ENCODE data around the gene CDH20. TPM values are rescaled to one million over a fixed set of nuclear protein-coding genes. Genes with fewer than 3 reads are reported as not detected.

CDH20 gene
- total RNA-seq, 1 experiment from 2014 or later, result not detected

- Histone ChIP-seq H3K36me3 (ENCODE audit: low read depth, low read length) (no peaks in the 10 kb centered on the region), H3K4me1 (ENCODE audit: insufficient read depth, low read length) (no peaks in the 10 kb centered on the region), H4K20me1 (ENCODE audit: low read length) (no peaks in the 10 kb centered on the region), H3K9ac (ENCODE audit: low read length) (no peak overlapping the region), H3K27me3 (ENCODE audit: low read length) (no peaks in the 10 kb centered on the region), H3F3A (ENCODE audit: low read length, unreplicated experiment) (no peaks in the 10 kb centered on the region), H3K9me3 (ENCODE audit: low read length) (no peaks in the 10 kb centered on the region), H3K79me2 (ENCODE audit: low read length) (no peaks in the 10 kb centered on the region), H3K9me2 (replicated peaks; ENCODE audit: low read length) (no peaks in the 10 kb centered on the region), H3K4me2 (ENCODE audit: low read length) (no peak overlapping the region), H3K4me3 (ENCODE audit: low read length) (no peak overlapping the region), H2AFZ (ENCODE audit: low read length) (no peak overlapping the region), H3K27ac (ENCODE audit: low read length) (no peak overlapping the region)
- POLR2A ChIA-PET (ENCODE audit: unreplicated experiment), result no interaction called here
- BruUV-seq (replicated peaks), result no TSS peak
- ATAC-seq (no peak), DNase-seq (no peak)
- CTCF ChIA-PET, result no interaction called here
- intact Hi-C loops (cut with micrococcal nuclease), result no loop called here
- TF ChIP-seq EZH2 (IDR thresholded peaks at IDR 0.05; ENCODE audit: low read length, unreplicated experiment) (no peak), EZH2phosphoT487 (IDR thresholded peaks at IDR 0.05; ENCODE audit: borderline replicate concordance, low read length) (no peak), CTCF (conservative IDR thresholded peaks at IDR 0.05; ENCODE audit: low read depth, low read length) (no peak)
Measured at GRCh38 chr18:61596296-61596695, 263.1 kb downstream of the CDH20 start.

- H3K9ac ChIP-seq (ENCODE audit: low read length), result no peak overlapping the region
- no peaks in the 10 kb centered on the region for H3K79me2 ChIP-seq (ENCODE audit: low read length)
- no peaks in the 10 kb centered on the region for H3K36me3 ChIP-seq (ENCODE audit: low read depth, low read length)
- no peak overlapping the region for H2AFZ ChIP-seq (ENCODE audit: low read length)
- no peaks in the 10 kb centered on the region for H4K20me1 ChIP-seq (ENCODE audit: low read length)
- DNase-seq (no peak), ATAC-seq (no peak)
- no peaks in the 10 kb centered on the region for H3F3A ChIP-seq (ENCODE audit: low read length, unreplicated experiment)
- CTCF ChIA-PET, result no interaction called here
- no TSS peak for BruUV-seq (replicated peaks)
- H3K9me3 ChIP-seq (ENCODE audit: low read length), result no peaks in the 10 kb centered on the region
- no peak overlapping the region for H3K4me3 ChIP-seq (ENCODE audit: low read length)
- TF ChIP-seq CTCF (conservative IDR thresholded peaks at IDR 0.05; ENCODE audit: low read depth, low read length), result no peak
- TF ChIP-seq EZH2phosphoT487 (IDR thresholded peaks at IDR 0.05; ENCODE audit: borderline replicate concordance, low read length), result no peak
- no peak for TF ChIP-seq EZH2 (IDR thresholded peaks at IDR 0.05; ENCODE audit: low read length, unreplicated experiment)
- no peaks in the 10 kb centered on the region for H3K9me2 ChIP-seq (replicated peaks; ENCODE audit: low read length)
- no peak overlapping the region for H3K4me2 ChIP-seq (ENCODE audit: low read length)
- H3K4me1 ChIP-seq (ENCODE audit: insufficient read depth, low read length), result no peaks in the 10 kb centered on the region
- H3K27me3 ChIP-seq (ENCODE audit: low read length), result no peaks in the 10 kb centered on the region
- intact Hi-C loops (cut with micrococcal nuclease), result no loop called here
- H3K27ac ChIP-seq (ENCODE audit: low read length), result no peak overlapping the region
- POLR2A ChIA-PET (ENCODE audit: unreplicated experiment), result no interaction called here
Measured at GRCh38 chr18:61597316-61597715, 264.1 kb downstream of the CDH20 start.

- no peak for ATAC-seq
- Histone ChIP-seq H3K4me3 (ENCODE audit: low read length) (no peak overlapping the region), H3K27ac (ENCODE audit: low read length) (no peak overlapping the region), H3K9me3 (ENCODE audit: low read length) (no peaks in the 10 kb centered on the region), H3K9me2 (replicated peaks; ENCODE audit: low read length) (no peaks in the 10 kb centered on the region), H3K36me3 (ENCODE audit: low read depth, low read length) (no peaks in the 10 kb centered on the region), H3K9ac (ENCODE audit: low read length) (no peak overlapping the region), H3F3A (ENCODE audit: low read length, unreplicated experiment) (no peaks in the 10 kb centered on the region), H4K20me1 (ENCODE audit: low read length) (no peaks in the 10 kb centered on the region), H3K79me2 (ENCODE audit: low read length) (no peaks in the 10 kb centered on the region), H3K4me1 (ENCODE audit: insufficient read depth, low read length) (no peaks in the 10 kb centered on the region), H3K4me2 (ENCODE audit: low read length) (no peak overlapping the region), H3K27me3 (ENCODE audit: low read length) (no peaks in the 10 kb centered on the region), H2AFZ (ENCODE audit: low read length) (no peak overlapping the region)
- BruUV-seq (replicated peaks), result no TSS peak
- POLR2A ChIA-PET (ENCODE audit: unreplicated experiment), result no interaction called here
- intact Hi-C loops (cut with micrococcal nuclease), result no loop called here
- DNase-seq, result no peak
- CTCF ChIA-PET, result no interaction called here
- TF ChIP-seq CTCF (conservative IDR thresholded peaks at IDR 0.05; ENCODE audit: low read depth, low read length) (no peak), EZH2 (IDR thresholded peaks at IDR 0.05; ENCODE audit: low read length, unreplicated experiment) (no peak), EZH2phosphoT487 (IDR thresholded peaks at IDR 0.05; ENCODE audit: borderline replicate concordance, low read length) (no peak)
Measured at GRCh38 chr18:61600422-61600821, 267.2 kb downstream of the CDH20 start.
